GM19238 (cell line): Measurements from ENCODE around the gene PLAC8L1.

Source experiments
- DNase-seq: peaks from one replicate; pipeline ENCODE4 v3.0.0; 2011; ENCODE audit warnings: low spot score; ENCODE audit not compliant: insufficient read length

Gene PLAC8L1

GRCh38 chr5:146043722-146044121 lies 61.7 kb downstream of the PLAC8L1 start:
- no peak for DNase-seq

DNA sequence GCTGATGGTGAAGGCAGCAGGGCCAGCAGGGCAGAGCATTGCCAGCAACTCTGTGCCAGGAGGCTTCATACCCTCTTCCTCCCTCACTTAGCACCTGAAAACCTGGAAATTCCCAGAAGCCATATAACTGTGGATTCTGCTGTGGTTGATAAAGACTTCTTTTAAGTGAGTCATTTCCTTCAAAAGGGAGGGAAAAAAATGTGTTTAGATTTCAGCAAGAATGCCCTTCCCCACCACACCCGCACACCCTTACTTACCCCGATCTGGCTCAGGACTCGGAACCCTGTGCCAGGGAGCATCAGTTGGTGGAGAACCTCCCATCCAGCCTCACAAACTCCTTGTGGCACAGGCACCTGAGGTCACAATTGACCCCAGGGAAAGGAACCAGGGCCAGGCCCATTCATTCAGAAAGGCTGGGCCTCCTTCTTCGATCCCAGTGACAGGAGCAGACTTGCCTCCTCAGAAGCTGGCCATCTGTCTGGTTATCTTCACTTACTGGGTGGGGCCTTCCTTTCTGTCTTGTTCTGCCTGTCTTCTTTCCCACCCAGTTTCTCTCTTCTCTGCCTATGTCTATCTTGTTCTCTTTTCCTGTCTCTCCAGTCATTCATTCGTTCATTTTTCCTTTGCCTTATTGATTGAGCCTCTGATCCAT lies 62.6 kb downstream of the PLAC8L1 start:
- no peak for DNase-seq

GRCh38 chr5:146041180-146041789 lies 64.1 kb downstream of the PLAC8L1 start:
- no peak for DNase-seq

- DNase-seq, result no peak
Observed at GRCh38 chr5:146040527-146040926, 64.8 kb downstream of the PLAC8L1 start.

DNA sequence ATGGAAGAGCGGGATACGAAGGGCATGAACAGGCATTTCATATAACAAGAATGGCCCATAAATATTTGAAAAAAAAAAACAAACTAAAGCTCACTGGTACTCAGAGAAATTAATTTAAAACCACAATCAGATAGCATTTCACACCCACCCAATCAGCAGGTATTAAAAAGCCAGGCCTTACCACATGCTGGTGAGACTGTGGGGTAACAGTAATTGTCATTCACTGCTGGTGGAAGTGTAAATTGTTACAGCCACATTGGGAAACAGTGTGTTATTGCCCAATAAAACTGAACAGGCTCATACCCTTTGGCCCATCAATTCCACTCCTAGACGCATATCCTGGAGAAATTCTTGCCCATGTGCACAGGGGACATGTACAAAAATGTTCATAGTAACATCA lies 66.0 kb downstream of the PLAC8L1 start:
- no peak for DNase-seq

DNA sequence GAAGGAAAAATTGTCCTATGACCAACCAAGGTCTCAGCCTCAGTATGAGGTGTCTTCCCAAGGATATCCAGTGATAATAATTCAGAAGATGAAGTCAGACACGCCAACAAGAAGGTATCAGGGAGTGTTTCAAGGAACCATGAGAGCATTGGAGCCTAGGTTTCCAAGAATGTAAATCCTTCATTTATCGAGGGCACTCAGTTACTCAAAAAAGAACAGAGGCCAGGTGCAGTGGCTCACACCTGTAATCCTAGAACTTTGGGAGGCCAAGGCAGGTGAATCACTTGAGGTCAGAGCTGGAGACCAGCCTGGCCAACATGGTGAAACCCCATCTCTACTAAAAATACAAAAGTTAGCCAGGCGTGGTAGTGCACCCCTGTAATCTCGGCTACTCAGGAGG lies 70.8 kb downstream of the PLAC8L1 start:
- no peak for DNase-seq
